KBM-7 (cell line): ENCODE results near the gene PPP1R13B.

Experiments used
- DNase-seq: peaks from one replicate; pipeline ENCODE4 v3.0.0-alpha.2; 2015
- in situ Hi-C: fragments of 300-500 bp; cut with MboI; formaldehyde crosslinking; loops from 2 replicates; pipeline ENCODE4 v1.14.3; 2020; ENCODE audit warnings: low sequenced_read_pairs, low pct_unique_long_range_greater_than_20kb, mixed read lengths

Gene PPP1R13B

DNA sequence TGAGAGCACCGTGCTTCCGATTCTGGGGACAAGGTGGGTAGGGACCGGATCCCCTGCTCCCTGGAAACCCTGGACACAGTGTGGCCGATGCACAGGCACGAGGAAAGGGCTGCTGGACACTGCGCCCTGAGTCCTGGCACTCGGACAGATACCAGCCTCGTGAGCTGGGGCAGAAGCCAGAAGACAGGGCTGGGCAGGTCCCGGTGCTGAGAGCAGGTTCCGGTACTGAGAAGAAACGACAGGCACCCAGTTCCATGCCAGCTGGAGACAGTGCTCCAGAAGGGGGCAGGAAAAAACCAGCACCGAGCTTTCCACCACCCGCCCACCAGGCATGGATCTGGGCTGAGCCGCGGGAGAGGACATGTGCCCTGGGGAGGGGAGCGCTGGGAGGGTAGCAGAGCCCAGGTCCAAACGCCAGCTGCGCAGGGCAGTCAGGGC is 138.6 kb downstream of the PPP1R13B start:
- in situ Hi-C loops, result no loop called here
- DNase-seq, result no peak

DNA sequence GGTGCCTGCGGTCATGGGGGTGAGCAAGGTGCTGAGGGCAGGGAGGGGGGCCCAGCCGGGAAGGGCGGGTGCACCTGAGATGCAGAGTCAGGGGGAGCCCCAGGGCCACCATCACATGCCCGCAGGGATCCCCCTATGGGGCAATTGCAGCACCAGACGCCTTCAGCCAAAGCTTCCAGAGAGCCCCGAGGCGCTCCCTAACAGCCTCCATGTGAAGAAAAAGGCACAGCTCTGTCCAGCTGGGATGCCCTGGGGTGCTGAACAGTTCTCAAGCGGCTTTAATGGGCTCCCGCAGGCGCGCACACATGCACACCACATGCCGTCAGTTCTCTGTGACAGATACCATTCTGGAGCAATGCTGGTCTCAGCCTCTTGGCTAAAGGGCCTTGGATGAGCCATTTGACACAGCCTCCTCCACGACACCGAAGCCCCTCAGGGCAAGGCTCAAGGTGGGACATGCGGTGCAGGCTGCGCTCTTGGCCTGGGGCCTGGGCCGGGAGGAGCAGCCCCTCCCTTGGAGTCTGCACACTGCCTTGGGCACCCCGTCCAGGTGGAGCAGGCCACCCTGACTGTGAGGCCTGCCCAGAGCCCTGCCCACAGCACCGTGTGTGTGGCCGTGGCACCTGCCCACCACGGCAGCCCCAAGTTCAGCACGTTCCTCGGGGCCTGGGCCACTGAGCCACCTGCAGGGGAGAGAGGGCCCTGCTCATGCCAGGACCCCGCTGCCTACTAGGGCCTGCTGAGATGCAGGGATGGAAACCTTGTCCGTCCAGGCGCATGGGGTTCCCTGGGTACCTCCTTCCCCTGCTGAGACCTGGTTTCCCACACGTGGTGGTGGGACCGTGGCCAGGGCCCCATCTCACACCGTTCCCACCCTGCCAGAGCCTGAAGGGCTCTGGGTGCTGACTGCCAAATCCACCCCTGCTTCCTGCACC is 139.8 kb downstream of the PPP1R13B start:
- in situ Hi-C loops, result no loop called here
- no peak for DNase-seq

DNA sequence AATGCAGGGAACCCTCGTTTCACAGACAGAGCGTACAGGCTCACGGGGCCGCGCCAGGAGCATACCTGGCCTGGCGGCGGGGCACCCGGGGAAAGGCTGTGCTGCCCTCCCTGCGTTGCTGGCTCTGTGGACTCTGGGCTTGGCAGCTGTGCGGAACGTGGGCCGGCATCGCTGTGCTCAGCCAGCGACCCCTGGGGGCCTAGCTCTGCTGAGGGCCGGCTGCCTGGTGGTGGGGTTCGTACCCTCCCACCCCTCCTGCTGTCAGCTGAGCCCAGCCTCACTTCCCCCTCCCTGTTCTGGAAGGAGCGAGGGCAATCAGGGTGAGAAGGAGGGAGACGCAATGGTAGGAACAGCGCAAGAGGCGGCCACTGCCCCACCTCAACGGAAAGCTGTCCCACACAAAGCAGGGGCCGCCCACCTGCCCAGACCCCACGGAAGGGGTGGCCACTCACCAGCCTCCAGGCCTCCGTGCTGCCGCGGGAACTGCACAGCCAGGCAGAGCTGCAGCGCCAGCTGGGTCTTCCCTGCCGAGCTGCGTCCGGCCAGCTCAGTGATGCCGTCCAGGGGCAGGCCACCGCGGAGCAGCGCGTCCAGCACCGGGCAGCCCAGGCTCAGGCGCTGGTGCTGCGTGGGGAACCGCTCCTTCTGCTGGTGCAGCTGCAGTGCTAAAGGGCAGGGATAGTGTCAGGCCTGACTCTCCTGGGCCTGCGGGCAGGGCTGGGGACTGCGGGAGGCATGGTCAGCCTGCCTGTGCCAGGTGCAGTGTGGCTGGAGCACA is 140.6 kb downstream of the PPP1R13B start:
- in situ Hi-C loops, result no loop called here

DNA sequence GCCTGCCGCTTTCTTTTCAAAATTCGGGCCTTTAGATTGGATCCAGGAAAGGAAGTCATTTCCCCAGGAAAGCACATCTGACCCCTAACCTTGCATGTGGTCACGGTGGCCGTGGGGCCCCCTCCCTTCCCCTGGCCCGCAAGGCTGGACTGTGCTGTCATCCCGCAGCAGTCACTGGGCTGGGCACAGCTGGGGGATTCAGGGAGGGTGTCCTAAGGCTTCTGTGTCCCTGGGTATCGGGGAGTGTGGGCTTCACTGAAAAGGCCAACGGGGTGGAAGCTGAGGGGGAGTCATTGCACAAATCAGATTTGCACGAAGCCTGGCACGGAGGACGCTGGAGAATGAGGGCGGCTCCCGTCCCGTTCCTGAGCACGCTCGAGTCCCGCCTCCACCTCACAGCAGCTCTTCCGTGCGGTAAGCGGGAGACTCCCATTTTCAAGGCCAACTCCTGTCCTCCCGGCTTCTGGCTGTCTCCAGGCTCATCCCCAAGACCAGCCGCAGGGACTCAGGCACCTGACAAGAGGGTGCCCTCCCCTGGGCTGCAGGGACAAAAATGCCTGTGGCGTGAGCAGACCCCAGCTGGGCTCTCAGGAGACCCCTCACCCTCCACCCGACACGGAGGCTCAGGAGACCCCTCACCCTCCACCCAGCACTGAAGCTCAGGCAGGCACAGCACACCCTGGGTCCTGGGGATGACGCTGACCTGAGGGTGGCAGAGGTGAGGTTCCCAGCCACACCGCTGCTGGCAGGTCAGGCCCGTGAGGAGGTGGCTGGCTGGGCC is 141.7 kb downstream of the PPP1R13B start:
- no peak for DNase-seq
- in situ Hi-C loops, result no loop called here

More for the DNA sequence above, 140.6 kb downstream of the PPP1R13B start:
- DNase-seq, result no peak

DNA sequence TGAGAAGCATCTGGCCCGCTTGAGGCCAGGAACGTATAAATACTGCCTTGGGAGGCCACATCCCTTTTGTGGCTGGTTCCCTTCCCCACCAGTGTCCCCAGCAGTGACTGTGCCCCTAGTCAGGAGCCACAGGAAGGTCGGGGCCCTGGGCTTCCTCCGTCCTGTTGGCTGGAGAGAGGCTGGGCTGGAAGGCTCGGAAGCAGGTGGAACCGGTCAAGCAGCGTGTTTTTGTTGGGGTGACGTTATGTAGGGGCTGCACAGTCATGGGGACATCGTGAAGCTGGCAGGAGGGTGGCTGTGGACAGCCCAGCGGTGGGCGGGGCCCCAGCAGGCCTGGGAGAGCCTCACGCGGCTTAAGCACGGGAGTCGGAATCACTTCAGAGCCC is 142.3 kb downstream of the PPP1R13B start:
- no peak for DNase-seq
- in situ Hi-C loops, result no loop called here

DNA sequence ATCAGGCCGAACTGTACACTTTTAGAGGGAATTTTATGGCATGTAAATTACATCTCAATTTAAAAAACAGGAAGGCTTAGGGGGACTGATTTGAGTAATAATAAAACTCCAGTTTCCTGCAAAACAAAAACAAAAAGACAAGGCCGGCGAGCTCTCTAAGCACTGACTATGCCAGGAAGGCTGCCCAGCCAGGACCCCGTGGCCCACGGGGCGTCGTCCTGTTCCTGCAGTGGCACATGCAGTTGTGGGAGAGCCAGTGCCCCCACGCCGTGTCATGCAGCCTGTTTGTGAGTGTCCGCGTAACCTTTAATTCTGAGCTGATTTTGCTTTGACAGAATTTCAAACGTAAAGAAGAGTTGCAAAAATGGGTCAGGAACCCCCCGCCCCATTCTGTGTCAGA is 142.7 kb downstream of the PPP1R13B start:
- in situ Hi-C loops, result no loop called here
- no peak for DNase-seq

DNA sequence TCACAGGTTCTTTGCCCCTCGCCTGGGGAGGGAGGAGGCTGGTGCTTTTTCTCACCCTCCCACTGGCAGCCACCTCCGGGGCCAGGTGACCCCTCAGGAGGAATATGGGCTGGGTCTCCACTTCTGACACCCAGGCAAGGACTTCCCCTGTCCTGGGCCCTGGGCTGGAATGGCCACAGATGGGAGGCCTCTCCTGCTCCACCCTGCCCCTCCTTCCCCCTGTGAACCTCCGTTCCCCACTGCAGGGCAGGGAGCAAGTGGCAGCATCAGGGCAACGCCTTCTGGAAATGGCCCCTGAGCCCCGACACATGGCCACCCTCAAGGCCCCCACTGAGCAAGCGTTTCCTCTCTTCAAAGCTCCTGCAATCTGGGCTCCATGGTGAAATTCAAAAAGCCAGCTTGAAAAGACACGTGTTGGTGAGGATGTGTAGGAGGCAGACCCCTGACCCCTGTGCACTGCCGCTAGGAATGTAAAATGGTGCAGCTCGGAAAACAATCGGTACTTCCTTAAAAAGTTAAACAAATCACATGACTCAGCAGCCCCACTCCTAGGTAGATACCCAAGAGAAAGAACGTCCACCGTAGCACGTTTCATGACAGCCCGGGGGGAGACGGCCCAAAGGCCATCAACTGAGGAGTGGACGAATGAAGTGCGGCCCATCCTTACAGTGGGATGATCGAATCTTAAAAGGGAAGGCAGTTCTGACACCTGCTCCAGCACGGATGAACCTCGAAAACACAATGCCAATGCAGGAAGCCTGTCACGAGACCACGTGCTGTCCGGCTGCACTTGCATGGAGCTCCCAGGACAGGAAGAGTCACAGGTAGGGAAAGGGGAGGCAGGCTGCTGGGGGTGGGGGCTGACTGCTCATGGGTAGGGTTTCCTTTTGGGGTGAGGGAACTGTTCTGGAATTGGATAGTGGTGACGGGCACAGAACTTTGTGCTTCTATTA is 143.7 kb downstream of the PPP1R13B start:
- in situ Hi-C loops, result no loop called here
- no peak for DNase-seq

DNA sequence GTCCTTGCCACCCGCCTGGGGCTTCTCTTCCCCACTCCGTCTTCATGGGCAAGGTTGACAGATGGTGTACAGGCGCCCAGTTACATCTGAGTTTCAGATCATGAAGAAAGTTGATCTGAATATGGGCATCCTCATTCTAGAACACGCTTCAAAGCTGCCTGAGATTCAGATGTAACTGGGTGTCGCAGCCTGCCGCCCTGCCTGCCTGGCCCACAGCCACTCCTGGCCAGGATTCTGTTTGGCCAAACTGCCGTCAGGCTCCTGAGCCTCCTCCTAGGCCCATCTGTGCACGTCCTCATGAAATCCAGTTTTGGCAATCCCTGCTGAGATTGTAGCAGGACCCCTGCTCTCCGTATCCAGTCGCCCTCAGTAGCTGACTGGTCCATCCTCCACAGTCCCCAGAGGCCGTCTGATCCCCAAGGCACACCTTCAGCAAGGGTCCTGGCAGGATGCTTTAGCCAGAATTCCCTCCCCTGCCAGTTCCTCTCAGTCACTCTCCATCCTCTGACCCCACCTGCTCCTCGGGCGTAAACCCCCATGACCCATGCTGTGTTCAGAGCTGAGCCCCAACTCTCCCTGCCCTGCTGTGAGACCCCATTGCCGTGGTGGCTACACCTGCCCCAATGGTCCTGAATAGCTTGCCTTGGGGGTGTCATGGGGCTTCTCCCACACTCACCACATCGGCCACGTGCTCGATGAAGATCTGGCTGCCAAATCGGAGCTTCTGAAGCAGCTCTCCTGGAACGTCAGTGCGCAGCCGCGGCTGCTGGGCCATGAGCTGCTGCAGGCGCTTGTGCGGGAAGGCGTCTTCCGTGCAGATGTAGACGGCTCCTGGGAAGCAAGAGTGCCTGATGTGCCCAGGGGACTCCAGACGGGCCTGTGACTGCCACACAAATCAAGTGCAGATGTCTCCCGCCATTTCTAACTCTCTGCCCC is 144.6 kb downstream of the PPP1R13B start:
- DNase-seq, result no peak

DNA sequence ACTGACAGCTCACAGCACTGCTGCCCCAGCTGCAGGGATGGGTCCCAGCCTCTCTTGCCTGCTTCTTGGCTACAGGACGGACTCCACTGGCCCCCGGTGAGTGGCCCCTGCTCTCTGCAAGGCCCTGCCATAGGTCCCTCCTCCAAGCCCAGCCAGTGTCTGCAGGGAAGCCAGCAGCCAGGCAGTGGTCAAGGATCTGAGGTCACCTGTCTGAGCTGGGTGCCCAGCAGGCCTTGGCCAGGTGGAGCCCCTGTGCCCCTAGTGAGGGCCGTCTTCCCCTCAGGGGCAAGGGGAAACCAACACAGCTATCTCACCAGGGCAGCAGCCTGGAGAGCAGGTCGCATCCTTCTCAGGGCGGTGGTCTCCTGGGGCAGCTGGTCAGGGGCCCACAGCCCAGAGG is 145.3 kb downstream of the PPP1R13B start:
- DNase-seq, result no peak
- in situ Hi-C loops, result no loop called here

More for the DNA sequence above, 144.6 kb downstream of the PPP1R13B start:
- in situ Hi-C loops, result no loop called here

DNA sequence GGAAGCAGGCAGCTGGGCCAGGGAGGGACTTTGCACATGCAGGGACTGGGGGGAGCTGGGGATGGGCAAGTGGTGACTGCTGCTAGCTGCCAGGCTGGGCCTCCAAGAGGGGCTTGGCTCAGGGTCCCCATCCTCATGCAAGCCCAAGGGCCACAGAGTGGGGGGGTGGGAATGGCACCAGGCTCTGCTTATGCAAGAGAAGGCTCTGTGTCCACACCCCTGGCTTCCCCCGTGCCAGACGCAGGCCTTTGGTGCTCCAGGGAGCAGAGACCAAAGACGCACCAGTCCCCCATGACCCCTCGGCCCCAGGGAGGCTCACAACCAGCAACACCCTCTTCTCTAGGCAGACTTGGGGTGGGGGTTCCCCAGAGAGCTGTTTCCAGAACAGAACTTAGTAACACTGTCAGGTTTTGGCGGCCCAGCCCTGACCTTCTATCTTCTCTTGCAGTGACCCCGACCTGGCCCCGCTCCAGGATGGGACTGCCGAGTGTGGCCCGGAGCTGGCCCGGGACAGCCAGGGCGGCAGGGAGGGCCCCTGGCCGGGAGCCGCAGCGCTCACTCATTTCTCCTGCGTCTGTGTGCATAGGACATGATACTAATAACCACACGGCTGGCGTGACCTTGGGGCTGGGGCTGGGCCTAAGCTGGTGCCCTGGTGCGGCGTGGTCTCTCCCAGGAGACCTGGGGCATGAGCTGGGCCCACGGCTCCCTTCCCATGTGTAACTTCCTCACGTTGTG is 146.5 kb downstream of the PPP1R13B start:
- no peak for DNase-seq
- in situ Hi-C loops, result no loop called here

DNA sequence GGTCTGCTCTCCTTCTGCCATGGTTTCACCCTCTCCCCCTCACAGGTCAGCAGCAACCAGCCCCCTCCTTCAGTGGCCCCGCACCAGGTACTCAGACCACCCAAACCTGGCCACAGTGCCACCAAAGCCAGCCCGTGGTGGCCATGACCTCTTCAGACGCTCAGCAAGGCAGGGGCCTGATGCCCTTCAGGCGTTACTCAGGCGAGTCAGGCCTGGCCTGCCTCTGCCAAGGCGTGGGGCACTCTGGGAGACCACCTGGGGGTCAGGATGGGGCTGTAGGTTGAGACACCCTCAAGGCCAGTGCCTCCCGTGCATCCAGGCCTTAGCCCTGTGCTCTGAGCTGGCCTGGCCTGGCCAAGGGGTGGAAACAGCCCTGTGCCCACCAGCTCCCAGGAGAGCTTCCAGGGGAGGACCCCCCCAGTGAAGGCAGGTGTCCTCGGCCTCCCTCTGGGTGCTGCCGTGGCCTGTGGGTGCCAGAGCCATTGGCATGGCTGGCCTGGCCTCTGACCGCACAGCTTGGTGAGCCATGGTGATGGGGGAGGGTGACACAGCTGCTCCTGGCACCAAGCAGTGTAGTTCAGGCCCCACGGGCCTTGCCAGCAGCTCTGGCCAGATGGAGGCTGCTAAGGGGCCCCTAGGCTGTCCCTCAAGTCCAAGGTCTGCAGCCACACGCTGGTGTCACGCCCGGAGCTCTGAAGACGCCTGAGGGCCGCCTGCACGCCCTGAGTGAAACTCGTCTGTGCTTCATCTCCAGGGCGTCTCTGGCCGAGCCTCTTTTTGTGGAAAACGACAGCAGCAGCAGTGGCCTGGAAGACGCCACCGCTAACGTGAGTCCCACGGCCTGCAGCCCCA is 147.2 kb downstream of the PPP1R13B start:
- in situ Hi-C loops, result no loop called here
- no peak for DNase-seq

DNA sequence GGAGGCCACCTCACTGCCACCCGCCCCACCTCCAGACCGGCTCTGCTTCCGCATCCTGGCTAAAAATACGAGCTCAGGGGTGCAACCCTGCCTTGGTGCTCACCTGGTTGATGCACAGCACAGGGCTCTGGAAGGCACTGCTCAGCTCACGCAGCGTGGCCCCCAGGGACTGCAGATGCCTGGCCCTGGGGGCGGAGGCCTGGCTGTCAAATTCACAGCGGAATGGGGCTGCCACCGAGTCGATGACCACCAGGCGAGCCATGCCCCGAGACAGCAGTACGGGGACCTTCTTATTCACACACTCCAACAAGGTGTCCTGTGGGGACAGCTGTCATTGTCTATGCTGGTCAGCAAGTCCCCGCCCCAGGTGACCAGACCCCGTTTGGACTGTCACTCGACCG is 148.1 kb downstream of the PPP1R13B start:
- no peak for DNase-seq
- in situ Hi-C loops, result no loop called here

DNA sequence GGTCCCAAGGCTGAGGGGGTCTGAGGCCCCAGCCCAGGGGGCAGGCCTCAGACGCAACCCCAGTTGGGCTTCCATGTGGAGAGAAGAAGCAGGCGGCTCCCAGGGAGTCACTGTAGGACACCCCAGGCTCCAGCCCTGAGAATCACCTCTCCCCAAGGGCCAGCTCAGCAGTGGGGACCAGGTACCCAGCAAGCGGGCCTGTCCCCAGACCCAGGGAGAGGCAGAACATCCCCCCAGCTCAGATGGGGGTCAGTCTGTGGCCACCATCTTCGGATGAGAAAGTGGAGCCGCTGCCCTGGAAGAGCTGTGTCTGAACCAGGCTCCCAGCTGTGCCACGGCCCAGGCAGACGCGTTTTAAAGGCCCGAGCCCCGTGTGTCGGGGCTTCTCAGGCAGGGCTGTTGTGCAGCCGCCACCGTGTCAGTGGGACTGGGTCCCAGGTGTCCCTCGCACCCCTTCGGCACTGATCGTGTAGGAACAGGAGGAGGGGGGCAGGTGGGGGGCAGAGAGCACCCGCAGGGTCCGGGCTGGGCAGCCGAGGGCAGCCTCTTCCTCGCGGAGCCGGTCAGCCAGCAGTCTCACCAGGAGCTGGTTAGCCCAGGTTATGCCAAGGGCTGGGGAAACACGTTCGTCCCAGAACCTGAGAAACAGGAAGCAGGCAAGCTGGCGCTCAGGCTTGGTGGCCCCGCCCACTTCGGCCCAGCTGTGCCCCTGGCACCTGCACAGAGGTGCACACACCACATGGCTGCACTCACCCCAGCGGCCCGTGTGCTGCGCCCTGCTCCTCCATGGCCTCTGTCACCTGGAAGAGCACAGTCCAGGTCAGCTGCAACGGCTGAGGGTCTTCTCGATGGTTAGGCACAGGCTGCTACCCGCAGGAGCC is 148.8 kb downstream of the PPP1R13B start:
- no peak for DNase-seq

DNA sequence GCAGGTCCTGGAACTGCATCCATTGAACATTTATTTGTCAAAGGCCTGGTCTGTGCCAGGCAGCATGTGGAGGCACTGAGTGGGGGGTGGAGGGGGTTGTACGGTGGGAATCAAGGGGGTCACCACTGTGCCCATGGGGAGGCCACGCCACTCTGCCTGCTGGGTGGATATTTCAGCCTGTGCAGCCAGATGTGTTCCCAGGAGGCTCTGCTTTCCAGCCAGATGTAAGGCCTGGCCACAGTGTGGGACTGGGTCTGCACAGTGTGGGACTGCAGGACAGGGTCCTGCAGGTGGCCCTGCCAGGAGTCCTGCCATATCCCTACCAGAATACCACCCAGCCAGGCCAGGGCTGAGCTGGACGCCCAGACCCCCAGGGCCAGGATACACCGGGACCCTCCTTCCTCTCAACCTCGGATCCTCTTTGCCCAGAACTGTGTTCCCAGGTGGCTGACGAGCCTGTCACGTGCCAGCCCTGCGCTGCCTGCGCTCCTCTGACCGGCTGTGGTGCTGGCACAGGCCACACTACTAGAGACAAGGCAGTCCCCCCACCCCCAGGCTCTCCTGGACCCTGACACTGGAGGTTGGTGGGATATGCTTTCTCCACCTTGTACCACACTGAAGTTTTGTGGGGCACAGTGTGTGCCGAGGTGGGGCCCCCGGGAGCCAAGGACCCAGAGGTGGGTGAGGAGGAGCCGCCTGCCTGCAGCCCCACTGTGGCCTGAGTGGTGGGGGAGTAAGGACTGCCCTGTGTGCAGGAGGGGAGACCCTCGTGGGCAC is 149.6 kb downstream of the PPP1R13B start:
- no peak for DNase-seq
- in situ Hi-C loops, result no loop called here

More for the DNA sequence above, 148.8 kb downstream of the PPP1R13B start:
- in situ Hi-C loops, result no loop called here
